Skeletal muscle cell (primary cell): ENCODE data around the gene KRTAP19-5.
"Not testable (repeated sequence)": the region's sequence is repeated elsewhere in the genome, so short reads cannot be mapped to it uniquely, and the experiment has no call there.

Experiments
- DNase-seq: peaks from one replicate; pipeline ENCODE4 v3.0.0-alpha.2; 2010; ENCODE audit warnings: low read depth
- H3K4me3 ChIP-seq: 2 replicates; pipeline ENCODE4 v1.5.1; 2011; ENCODE audit warnings: low read depth, mild to moderate bottlenecking, control low read depth, low read length, moderate library complexity

Gene KRTAP19-5

DNA sequence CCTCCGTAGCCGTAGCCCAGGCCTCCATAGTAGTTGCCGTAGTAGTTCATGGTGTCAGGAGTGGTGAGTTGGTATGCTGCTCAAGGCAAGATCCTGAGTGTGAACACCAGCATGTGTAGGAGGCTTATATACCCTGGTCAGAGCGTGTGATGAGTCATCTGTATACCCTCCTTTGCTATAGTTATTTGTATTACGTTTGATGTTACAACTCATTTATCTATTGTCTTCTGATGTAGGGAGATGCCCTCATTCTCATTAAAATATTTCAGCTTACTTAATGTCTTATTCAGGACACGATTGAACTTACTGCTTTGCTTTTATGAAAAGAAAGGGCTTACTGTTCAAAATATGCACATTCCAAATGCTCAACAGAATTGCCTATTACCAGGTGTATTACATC lies at the start of gene KRTAP19-5:
TSS of gene KRTAP19-5 (minus strand) at position 101 of the 400 bp plus-strand sequence. CDS start at position 50, 51 bp downstream.
- H3K4me3 ChIP-seq, result no peak within 1 kb of the TSS
- no peak for DNase-seq

- no peak within 1 kb of the TSS for H3K4me3 ChIP-seq
Measured at GRCh38 chr21:30541764-30542163, 39.8 kb upstream of the KRTAP19-5 start, which contains the start of gene KRTAP19-6. KRTAP19-6 (minus strand) TSS chr21:30541864; CDS start chr21:30541833, 31 bp downstream.

GRCh38 chr21:30518876-30519275 lies 16.9 kb upstream of the KRTAP19-5 start:
- no peak for DNase-seq
- no peak overlapping the region for H3K4me3 ChIP-seq

More at GRCh38 chr21:30541764-30542163, 39.8 kb upstream of the KRTAP19-5 start, which contains the start of gene KRTAP19-6:
- DNase-seq, result no peak

GRCh38 chr21:30515681-30516080 lies 13.7 kb upstream of the KRTAP19-5 start:
- DNase-seq, result no peak

DNA sequence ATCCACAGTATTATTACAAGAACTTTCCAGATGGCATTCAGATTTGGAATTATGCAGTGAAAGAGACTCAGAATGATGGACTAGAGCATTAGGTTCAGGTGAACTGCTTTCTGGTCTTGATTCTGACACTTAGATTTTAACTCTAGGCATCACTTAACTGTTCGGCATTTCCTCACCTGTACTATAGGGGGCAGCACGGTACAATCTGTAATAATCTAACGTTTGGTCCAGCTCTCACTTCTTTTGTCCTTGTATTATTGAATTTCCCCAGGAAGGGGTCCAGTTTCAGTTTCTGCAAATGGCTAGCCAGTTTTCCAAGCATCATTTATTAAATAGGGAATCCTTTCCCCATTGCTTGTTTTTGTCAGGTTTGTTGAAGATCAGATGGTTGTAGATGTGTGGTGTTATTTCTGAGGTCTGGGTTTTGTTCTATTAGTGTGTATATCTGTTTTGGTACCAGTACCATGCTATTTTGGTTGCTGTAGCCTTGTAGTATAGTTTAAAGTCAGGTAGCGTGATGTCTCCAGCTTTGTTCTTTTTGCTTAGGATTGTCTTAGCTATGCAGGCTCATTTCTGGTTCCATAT lies 3.8 kb upstream of the KRTAP19-5 start:
- DNase-seq, H3K4me3 ChIP-seq: not testable (repeated sequence)

More at GRCh38 chr21:30515681-30516080, 13.7 kb upstream of the KRTAP19-5 start:
- H3K4me3 ChIP-seq, result no peak overlapping the region

GRCh38 chr21:30497065-30497464 lies 4.9 kb downstream of the KRTAP19-5 start, which contains the start of gene KRTAP19-4:
KRTAP19-4 (minus strand) TSS chr21:30497165; CDS start chr21:30497110, 55 bp downstream.
- no peak for DNase-seq
- H3K4me3 ChIP-seq, result no peak within 1 kb of the TSS

GRCh38 chr21:30491963-30492428 lies 9.9 kb downstream of the KRTAP19-5 start, which contains the start of gene KRTAP19-3:
KRTAP19-3 (minus strand) TSS chr21:30492013; CDS start chr21:30491957, 56 bp downstream.
- no peak within 1 kb of the TSS for H3K4me3 ChIP-seq
- DNase-seq, result no peak

DNA sequence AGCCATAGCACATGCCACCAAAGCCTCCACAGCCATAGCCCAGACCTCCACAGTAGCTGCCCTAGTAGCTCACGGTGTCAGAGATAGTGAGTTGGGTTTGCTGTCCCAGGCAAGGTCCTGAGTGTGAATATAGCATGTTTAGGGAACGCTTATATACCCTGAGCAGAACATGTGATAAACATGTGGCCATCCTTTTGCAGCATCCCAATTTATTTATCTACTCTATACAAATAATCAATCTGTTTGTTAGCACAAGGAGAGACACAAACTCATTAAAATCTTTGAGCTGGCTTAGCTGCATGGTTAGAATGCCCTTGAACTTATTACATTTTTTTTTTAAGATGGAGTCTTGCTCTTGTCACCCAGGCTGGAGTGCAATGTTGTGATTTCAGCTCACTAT lies 14.6 kb downstream of the KRTAP19-5 start, which contains the start of gene KRTAP19-2:
TSS of gene KRTAP19-2 (minus strand) at position 101 of the 400 bp plus-strand sequence. CDS start at position 13, 88 bp downstream.
- DNase-seq, result no peak
- H3K4me3 ChIP-seq, result no peak within 1 kb of the TSS

DNA sequence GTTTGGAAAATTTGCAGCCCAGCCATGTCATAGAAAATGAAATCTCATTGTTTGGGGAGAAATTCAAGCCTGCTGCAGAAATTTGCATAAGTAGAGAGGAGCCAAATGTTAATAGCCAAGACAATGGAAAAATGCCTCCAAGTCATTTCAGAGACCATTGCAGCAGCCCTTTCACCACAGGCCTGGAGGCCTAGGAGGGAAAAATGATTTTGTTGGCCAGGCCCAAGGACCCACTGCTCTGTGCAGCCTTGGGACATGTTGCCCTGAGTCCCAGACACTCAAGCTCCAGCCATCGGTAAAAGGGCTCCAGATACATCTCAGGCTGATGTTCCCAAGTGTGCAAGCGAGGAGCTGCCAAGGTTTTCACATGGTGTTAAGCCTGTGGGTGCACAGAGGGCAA lies 15.8 kb downstream of the KRTAP19-5 start:
- no peak for DNase-seq
- H3K4me3 ChIP-seq, result no peak overlapping the region

DNA sequence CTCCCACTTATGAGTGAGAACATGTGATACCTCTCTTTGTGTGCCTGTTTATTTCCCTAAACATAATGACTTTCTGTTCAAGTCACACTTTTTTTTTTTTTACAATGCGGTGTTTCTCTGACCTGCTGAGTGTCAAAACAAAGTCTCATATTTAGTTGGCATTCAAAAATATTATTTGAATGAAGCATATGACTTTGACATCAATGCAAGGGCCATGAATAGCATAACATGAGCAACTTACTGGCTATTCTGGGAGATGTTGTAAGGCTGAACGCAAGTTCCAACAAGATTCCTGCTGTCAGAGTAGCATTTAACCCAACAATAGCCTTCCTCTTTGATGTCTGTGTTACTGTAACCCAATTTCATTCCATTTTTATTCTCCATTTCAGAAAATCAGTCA lies 19.8 kb downstream of the KRTAP19-5 start:
- DNase-seq, result no peak

GRCh38 chr21:30480145-30480544 lies 21.8 kb downstream of the KRTAP19-5 start, which contains the start of gene KRTAP19-1:
KRTAP19-1 (minus strand) TSS chr21:30480367; CDS start chr21:30480317, 50 bp downstream.
- H3K4me3 ChIP-seq, result no peak within 1 kb of the TSS
- DNase-seq, result no peak

More for the DNA sequence above, 19.8 kb downstream of the KRTAP19-5 start:
- H3K4me3 ChIP-seq, result no peak overlapping the region

DNA sequence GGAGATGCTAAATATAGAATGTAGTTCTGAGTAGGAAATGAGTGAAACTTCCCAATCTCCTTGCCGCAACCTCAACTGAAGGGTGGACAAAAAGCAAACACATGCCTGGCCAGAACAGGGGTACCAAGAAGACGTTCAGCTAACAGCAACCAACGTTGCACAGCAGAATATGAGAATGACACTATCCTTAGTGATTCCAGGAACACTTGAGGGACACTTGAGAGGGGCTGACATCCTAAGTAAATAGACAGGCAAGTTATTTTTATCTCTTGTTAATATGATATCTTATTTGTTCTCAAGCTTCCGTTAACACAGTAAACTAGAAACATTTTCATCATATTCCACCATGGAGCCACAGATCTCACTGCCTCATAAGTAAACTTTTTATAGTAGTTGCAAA lies 22.7 kb downstream of the KRTAP19-5 start:
- no peak for DNase-seq
- no peak overlapping the region for H3K4me3 ChIP-seq

DNA sequence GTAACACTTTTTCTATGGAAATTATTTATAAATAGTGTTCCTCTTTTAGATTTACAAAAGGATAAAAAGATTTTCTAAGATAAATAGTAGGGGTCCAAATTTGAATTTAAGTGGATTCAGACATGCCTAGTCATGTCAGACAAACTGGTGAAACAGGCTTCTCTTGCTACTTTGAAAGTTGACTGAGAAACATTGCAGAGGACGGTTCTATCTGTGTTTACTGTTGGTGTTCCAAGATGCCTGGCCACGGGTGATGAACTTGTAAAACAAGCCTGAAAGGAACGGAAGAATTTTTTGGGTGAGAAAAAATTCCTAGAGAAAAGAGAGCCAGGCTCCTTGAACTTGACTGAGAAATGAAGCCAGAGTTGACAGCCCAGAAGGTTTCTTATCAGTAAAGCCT lies 23.9 kb downstream of the KRTAP19-5 start:
- no peak for DNase-seq
- no peak overlapping the region for H3K4me3 ChIP-seq

- no peak for DNase-seq
- no peak overlapping the region for H3K4me3 ChIP-seq
Measured at GRCh38 chr21:30468900-30469714, 32.8 kb downstream of the KRTAP19-5 start.

GRCh38 chr21:30463713-30464112 lies 38.2 kb downstream of the KRTAP19-5 start:
- H3K4me3 ChIP-seq, result no peak overlapping the region
- DNase-seq, result no peak
